ENCODE measurements around the gene SAMD11.

GRCh38 chr1:962381-963300 is 38.9 kb downstream of the SAMD11 start:
- TF ChIP-seq EZH2 (IDR thresholded peaks at IDR 0.05; ENCODE audit: borderline replicate concordance, insufficient read depth, low read depth, low read length, poor library complexity, severe bottlenecking): no peak
- TF ChIP-seq, protein P1, sequence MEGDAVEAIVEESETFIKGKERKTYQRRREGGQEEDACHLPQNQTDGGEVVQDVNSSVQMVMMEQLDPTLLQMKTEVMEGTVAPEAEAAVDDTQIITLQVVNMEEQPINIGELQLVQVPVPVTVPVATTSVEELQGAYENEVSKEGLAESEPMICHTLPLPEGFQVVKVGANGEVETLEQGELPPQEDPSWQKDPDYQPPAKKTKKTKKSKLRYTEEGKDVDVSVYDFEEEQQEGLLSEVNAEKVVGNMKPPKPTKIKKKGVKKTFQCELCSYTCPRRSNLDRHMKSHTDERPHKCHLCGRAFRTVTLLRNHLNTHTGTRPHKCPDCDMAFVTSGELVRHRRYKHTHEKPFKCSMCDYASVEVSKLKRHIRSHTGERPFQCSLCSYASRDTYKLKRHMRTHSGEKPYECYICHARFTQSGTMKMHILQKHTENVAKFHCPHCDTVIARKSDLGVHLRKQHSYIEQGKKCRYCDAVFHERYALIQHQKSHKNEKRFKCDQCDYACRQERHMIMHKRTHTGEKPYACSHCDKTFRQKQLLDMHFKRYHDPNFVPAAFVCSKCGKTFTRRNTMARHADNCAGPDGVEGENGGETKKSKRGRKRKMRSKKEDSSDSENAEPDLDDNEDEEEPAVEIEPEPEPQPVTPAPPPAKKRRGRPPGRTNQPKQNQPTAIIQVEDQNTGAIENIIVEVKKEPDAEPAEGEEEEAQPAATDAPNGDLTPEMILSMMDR (IDR thresholded peaks at IDR 0.05): no peak
